HG03095 (cell line): Measurements from ENCODE around the gene ATP8A2.

Experiments
- ATAC-seq: cut with Tn5 transposase; IDR thresholded peaks from one replicate; pipeline ENCODE4 v1.9.1; 2021; ENCODE audit warnings: moderate library complexity; ENCODE audit not compliant: unreplicated experiment

Gene ATP8A2

DNA sequence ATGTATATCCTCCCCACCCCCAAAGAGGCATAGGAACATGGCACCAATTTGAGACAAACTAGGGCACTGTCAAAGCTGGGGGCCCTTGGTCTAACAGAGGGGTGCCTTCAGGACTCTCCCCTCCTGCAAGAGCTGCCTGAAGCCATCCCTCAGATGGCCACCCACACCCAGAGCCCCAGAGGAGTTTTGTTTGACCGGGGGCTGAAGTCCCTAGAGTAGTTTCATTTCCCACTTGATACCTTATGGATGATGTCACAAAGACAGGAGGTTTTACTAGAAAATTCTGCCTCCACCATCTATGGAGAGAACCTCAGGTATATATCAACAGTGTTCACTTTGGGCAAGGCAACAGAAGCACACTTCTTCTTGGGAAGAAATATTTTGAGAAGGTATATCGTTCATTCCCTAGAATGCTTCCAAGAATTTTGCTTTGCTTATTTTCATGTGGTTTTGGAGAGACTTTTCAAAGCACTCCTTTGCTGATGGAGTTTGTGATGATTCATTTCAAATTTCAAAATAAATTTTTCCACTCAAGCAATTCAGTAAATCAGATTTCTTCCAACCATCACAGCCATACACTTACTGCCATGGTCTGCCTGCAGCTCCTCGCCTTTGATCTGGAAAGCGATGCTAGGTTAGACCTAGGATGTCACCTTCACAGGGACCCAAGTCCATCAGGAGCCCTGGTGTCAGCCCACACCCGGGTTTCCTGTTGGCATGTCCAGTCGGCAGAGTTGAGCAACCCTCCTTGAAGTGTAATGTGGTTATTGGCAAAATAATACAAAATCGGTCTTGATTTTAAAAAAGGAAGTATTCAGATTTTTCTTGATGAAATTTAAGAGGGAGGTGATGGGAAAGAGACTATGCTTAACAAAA, 473.0 kb downstream of the ATP8A2 start:
- ATAC-seq = no peak

DNA sequence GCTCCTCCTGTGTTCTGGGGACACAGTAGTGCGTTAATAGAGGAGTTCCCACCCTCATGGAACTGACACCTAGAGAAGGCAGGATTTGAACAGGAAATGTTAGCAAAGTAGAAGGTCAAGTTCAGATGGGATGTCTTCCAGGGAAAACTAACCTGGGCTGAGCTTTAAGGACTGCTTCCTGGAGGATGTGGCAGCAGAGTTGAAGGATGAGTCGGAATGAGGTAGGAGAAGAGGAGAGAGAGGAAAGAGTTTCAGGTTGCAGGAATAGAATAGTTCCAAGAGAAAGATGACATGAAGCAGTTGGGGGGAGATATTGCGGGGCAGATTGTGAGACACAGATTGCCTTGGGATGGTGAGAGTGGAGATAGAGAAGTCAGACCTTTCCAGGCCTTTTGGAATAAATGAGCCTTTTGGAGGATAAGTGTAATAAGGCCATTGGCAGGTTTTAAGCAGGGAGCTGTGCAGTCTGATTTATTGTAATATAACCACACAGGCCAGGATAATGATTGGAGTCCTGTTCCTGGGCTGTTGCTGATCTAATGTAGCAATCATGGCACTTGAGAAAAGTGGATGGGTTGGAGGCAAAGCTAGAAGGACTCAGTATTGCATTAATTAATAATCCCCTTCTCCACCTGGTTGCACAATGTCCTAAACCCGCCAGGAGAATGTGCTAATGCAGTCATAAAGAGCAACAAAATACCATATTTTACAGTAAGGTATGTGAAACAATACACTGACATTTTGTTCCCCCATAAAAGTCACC, 474.6 kb downstream of the ATP8A2 start:
- ATAC-seq = no peak

DNA sequence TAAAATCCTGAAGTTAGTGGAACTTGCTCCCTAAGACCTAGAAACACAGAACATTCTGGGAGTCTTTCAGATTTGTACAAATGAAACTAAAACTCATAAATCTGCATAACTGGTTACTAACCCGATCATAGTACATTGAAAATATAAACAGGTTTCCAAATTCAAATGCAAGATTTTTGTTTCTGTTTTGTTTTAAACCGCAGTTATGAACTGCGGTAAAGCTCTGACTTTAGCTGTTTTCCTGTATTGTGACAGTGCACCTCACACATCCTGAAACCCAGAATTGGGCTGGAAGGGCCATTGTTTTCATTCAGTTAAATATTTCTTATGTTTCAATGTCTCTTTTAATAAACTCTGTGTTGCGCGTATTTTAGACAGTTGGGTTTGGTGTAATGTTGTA, 475.4 kb downstream of the ATP8A2 start:
- ATAC-seq = no peak

DNA sequence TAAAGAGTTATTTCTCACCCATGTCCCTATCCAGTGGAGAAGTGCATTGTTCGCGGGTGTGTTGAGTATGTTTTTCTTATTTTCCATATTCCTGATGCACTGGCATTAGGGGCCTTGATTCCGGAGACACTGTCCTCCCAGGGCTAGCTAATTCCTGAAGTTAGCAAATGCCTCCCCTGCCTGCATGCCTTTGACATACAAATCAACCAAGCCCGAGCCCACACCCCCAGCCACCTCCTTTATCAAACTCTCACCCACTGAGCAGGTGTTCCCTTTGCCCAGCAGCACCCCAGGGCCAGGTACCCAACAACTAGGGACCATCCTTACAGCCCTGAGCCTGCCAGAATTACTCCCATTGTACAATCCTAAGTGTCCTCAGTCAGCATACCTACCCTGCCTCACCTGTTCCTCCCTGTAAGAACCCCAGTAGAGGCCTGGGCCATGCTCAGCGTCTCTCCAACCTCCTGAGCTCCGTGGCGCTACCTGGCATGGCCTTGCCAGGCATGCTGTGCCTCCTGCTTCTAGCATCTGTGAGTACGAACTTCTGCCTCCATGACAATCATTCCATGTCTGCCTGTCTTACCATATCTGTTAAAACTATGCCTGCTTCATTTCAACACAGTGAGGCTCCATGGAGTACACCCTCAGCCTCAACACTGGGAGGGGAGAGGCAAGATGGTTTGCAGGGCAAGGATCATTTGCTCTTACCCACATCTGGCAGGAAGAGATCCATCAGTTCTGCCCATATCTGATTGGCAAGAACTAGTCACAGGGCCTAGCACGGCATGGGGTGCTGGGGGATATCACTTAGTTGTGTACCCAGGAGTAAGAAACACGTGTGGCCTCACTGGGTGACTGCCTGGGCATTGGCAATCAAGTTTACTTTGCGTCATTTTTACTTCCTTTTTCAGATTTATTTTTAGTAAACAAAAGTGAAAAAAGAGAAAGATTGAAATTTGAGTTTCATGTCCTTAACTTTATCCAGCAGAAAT, 476.2 kb downstream of the ATP8A2 start:
- no peak for ATAC-seq

DNA sequence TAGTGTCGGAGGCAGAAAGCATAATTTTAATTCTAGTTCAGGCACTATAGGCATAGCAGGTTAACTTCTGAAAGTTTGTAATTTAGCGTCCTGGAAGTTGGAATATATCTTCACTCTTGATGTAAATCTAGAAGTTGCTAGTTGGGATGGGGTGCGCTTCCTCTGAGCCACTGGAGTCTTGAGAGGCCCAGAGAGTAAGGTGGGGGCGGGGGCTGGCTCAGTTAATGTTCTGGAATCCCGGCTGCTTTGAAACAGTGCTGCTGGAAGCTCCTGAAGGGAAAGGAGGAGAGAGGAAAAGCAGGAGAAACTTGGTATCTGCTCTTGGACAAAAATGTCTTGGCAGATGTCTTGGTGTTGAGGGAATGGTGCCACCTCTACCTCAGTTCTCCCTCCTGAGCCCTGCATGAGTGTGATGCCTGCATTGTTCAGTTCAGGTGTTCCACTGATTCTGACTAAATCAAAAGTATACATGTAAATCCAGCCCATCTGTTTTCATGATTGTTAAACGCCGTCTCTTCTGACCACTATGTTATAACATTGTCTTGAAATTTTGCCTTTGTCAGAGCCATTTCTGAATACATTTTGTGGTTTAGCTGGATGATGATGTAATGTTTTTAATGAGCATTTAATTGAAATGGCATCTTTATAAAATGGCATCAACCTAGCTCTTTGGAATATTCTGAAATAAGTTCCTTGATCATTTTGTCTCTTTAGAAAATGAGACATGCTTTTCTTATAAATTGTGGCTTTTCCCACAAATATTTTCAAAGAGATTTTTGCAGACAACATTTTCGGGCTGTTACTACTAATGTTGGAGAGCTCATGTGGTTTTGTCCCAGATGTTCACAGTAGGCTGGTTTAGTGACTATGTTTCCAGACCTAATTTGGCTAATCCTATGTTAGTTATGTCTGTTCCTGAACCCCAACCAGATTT, 477.3 kb downstream of the ATP8A2 start:
- no peak for ATAC-seq

DNA sequence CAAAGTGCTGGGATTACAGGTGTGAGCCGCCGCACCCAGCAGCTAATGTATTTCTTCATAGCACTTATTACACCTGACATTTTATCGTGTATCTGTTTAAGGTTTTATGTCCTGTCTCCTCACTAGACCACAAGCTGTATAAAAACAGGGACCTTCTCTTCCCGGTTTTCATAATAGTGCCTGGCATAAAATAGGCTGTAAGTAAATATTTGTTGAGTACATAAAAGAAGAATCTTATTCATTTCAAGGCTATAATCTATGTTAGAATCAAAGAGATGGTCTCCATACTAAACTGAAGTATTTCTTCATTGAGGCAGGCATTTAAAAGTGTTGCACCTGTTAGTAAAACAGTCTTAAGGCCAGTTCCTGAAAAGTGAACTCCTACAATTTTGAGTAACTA, 486.1 kb downstream of the ATP8A2 start:
- ATAC-seq = no peak

DNA sequence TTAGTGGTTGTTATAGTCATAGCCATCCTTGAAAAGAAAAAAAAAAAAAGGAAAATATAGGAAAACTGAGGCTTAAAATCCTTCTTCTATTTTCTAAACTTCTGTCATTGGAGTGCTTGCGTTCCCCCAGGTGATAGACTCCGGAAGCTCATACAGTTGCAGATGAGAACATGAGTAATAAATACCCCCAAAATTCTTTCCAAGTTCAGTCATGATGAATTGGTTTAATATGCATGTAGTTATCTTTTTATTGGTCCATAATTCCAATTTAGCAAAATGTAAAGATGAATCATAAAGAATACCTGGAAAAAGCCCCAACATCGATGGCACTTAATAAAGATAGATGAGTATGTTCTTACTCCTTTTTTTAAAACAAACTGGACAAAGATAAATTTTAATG, 487.8 kb downstream of the ATP8A2 start:
- no peak for ATAC-seq

DNA sequence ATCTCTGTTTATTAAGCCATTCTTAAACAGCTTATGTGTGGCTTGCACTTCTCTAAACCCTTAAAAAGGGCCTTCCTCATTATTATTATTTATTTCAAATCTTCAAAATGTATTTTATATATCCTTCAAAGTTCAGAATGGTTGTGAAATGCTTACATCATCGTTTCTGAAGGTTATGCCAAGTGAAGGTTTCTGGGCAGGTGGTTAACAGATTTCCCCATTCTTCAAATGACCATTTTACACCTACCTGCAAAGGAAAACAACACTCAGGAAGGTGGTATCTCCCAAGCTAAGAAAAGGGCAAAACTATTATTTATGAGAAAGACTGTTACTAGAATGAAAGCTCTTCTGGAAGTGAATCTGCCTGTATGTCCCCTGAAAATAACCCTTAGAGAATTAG, 488.5 kb downstream of the ATP8A2 start:
- no peak for ATAC-seq

DNA sequence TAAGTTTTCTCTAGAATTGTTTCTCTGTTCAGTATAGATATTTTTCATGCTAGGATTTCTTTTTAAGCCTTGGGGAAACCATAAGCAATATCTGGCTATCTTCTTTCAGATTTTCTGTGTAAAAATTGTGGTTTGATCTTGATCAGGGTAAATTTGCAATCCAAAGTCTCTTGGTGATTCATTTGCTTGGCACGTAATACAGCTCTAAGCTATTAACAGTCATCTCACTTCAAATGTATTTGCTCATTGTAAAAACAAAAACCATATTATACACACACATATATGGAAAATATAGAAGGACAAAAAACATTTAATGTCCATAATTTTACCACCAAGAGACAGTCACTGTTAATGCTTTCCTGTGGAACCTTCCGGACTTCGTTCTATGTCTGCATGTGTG, 489.1 kb downstream of the ATP8A2 start:
- no peak for ATAC-seq

DNA sequence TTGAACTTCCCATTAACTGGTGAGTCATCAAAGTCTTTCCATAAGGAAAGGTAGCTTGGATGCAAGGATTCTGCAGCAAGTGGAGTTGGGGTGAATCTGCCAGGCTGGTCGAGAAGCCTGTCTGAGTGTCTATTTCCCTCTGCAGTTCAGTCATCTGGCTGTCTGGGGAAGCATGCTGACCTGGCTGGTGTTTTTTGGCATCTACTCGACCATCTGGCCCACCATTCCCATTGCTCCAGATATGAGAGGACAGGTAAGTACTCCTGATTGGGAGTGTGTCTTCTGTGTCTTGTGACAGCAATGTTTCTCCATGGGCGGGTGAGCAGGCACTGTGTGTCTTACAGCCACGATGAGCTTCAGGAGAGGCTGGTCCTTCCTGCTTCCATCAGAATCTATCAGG, 490.4 kb downstream of the ATP8A2 start:
- no peak for ATAC-seq

DNA sequence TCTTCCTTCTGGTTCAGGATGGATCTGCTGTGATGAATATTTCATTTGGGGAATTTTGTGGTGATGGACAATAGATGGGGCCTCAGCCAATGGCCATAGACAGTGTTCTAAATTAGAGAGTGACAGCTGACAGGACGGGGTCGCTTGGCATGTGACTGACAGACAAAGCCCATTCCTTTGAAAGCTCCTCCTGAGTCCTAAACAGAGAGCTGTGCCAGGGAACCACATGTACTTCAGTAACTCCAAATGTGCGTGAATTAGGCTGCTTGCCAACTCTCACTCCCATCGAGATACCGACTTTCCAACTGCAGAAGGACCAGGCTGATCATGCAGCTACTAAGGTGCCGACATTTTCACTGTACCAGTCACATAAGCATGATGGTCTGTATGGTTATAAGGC, 492.3 kb downstream of the ATP8A2 start:
- ATAC-seq = no peak

DNA sequence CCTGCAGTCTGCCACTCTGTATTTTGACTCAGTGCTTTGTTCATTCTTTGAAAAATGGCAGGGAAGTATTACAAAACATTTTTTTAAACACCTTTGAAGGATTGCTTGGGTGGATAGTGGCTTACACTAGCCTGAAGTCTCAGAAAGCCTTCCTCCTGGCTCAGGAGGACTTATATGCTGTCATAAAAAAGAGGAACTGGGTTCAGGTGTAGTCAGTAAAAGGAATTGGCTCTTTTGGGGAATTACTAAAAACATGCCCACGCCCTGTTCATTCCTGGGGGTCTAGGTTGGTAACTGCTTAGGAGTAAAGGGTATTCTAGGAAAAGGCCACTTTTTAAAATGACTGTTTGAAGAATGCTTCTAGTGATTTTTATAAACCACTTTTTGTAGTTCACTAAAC, 493.2 kb downstream of the ATP8A2 start:
- ATAC-seq = no peak

DNA sequence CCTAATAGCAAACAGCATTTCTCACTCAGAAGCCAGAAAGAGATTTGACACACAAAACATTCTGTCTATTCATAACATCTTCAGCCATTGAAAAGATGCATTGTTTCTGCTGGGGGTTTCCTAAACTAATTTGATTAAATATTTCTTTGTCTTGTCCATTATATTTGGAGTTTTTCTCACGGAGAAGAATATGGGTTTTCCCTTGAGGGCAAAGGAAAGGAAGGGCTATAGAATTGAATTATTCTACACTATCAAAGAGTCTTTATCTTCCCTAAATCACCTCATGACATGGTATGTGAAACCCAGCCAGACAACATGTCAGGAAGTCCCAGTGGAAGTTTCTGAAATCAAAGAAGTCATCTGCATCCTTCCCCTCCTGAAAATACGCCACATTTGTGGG, 493.6 kb downstream of the ATP8A2 start:
- no peak for ATAC-seq

DNA sequence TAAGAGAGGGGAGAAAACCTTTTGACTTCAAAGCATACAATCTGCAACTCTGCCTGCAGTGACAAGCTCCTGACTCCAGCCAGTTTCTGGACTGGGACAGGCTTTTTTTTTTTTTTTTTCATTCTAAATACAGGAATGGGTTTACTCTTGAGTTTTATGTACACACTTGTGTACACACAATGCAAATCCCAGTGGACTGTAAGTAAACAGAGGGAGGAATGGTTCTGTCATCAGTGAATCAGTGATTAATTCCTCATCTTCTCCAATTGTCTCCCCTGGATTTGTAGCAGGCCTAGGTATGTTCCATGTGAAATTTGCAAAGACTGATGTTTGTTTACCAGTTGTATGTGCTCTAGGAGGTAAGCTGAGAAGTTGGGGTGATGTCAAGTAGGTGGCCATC, 495.3 kb downstream of the ATP8A2 start:
- ATAC-seq = no peak

DNA sequence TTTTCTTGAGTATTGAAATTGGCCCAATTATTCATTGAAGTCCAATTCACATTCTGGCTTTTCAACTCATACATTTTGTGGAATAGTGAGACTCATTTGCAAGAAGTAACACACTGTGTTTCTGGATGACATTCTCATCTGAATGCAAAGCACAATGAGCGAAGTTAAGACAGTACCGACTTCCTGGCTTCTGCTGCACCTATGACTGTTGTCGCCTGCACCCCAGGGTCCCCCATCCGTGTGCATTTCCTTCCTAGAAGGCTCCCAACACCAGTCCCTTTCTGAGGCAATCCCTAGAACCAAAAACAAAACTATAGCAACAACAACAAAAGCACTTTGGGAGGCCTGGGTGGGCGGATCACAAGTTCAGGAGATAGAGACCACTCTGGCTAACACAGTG, 496.7 kb downstream of the ATP8A2 start:
- ATAC-seq = no peak

DNA sequence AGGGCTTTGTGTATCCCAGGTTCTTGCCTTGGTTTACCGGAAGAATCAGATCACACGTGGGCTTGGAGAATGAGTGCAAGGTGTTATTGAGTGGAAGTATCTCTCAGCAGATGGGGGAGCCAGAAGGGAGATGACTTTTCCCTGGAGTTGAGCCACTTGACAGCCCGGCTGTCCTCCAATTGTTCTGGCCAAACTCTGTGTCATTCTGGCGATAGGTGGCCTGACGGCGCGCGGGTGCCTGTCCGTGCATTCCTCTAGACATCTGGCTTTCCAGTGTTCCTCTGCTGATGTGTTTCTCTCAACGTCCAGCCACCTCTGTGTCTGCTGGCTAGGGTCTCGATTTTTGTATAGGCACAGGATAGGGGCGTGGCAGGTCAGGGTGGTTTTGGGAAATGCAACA, 498.2 kb downstream of the ATP8A2 start:
- no peak for ATAC-seq

DNA sequence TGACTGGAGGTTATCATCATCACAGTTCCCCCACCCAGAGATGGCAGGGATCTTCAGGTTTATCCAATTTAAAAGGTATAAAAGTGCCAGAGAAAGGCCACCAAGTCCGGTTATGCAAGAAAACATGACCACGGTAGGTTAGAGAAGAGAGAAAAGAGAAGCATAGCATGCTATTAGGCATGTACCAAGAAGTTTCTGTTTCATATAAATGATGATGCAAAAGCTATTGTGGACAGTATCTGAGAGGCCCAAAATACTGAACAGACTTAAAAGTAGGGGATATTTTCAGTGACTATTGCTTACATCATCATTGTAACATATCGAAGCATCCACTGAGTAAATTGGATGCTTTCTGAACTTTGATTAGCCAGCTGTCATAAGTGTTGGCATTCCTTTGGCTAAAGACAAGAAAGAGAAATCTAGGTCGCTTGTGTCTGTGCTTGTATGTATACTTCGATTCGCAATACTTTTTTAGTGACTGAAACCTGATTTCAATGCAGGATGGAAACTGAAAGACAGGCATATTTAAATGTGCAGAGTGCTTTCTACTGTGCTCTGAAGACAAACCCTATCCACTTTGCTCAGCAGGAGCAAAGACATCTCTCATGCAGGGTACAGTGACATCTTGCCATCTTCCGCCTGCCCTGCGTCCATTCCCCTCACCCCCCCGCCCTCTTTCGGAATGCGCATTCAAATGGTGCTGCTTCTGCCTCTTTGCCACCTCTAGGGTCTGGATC, 499.8 kb downstream of the ATP8A2 start:
- no peak for ATAC-seq

DNA sequence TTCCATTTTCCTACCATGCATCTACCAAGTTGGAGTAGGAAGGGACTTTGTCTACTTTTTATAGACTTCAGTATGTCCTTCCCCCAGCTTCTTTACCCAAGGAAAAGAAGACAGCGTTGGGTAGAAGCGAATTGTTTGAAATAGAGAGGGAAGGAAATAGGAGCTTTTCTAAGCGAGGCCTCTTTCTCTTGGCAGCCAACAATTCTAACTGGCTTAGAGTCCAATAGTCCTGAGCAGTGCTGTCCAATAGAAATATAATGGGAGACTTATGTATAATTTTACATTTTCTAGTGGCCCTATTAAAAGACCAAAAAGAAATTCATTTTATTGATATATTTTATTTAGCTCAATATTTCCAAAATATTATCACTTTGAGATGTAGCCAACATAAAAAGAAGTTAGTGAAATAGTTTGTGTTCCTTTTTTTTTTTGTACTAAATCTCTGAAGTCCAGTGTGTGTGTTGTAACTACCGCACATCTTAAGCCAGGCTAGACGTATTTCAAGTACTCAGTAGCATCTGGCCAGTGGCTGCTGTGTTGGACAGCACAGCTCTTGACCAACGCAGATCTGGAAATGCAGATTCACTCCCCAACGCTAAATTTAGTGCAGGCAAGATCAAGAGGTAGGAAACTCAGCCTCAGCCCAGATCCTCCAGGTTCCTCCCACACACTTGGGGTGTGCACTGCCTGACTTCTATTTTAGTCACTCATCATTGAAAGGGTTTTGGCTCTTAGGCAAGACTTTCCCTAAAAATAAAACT, 500.9 kb downstream of the ATP8A2 start:
- ATAC-seq = no peak

DNA sequence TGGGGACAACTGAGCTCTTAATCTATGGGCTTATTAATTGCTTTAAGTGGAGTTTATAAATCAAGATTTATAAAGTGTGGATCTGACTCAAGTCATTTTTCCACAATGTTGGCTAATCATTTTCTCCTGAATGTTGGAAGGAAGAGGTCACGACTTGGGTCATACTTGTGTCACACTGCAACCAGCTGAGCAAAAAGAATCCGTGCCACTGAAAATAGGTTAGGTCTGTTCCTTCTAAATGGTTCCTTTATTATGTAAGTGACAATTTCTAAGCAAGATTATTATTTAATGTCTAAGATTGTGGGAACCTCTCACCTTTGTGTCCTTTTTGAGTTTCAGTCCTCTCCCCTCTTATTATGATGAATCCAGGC, 501.5 kb downstream of the ATP8A2 start:
- ATAC-seq = no peak
